ENCODE results near the gene AURKAIP1. TPM values are rescaled to one million over a fixed set of nuclear protein-coding genes. Genes with fewer than 3 reads are reported as not detected.

Gene AURKAIP1
- total and polyA plus RNA-seq, 2 of the 13 experiments (the other 11 are each of a cell fraction or from before 2014, with no cell fraction given): 69.5 to 175 TPM

GRCh38 chr1:1364266-1364665 is 10.7 kb downstream of the AURKAIP1 start:
- no peak for TF ChIP-seq PCBP2 (optimal IDR thresholded peaks at IDR 0.05; ENCODE audit: low read depth, low read length, poor library complexity, severe bottlenecking)
- TF ChIP-seq ZBTB25 (CRISPR knock-in tag; IDR thresholded peaks at IDR 0.05): no peak
- TF ChIP-seq ZGPAT (CRISPR knock-in tag; IDR thresholded peaks at IDR 0.05): no peak
- ATAC-seq (no peak), FAIRE-seq (no peak), DNase-seq (ENCODE audit: low spot score) (no peak)
- in situ Hi-C loops (cut with HindIII; ENCODE audit: extremely low pct_ligation_motif_present, low pct_unique_long_range_greater_than_20kb) (no loop called here), intact Hi-C loops (cut with micrococcal nuclease; ENCODE audit: unreplicated experiment) (no loop called here)
- Histone ChIP-seq H3K27me3 (ENCODE audit: control insufficient read depth in 1 of 2, insufficient read depth in 2 of 2, low read length in 2 of 2) (no peaks in the 10 kb centered on the region), H3K4me3 (replicated peaks in 1 of 3; ENCODE audit: insufficient read depth in 1 of 3, low read depth in 2 of 3, low read length in 3 of 3) (no peak overlapping the region), H3K4me2 (ENCODE audit: low read depth, low read length) (no peak overlapping the region), H2AFZ (ENCODE audit: low read length) (no peak overlapping the region), H3K36me3 (replicated peaks in 1 of 2; ENCODE audit: control insufficient read depth in 1 of 2, insufficient read depth in 2 of 2, low read length in 2 of 2) (no peaks in the 10 kb centered on the region), H3K4me1 (ENCODE audit: insufficient read depth, low read length) (peaks cover 33% of the 10 kb centered on the region), H4K20me1 (ENCODE audit: insufficient read depth, low read length) (no peaks in the 10 kb centered on the region), H3K79me2 (ENCODE audit: insufficient read depth, low read length) (no peaks in the 10 kb centered on the region), H3K27ac (ENCODE audit: extremely low read length, insufficient read depth, low read length) (no peak overlapping the region), H3K9ac (ENCODE audit: insufficient read depth, low read depth, low read length) (no peak overlapping the region), H3K9me3 (ENCODE audit: low read length) (no peaks in the 10 kb centered on the region)
- BruUV-seq (replicated peaks): no TSS peak
- CTCF ChIA-PET (ENCODE audit: low intra/inter-chr PET ratio, low total read pairs): no interaction called here
- POLR2A ChIA-PET: interaction anchor here (1.7 kb wide), 1 partner anchor 11 kb away, joined by 5 read pairs; the partner anchor contains the start of gene AURKAIP1
- WGBS (ENCODE audit: low lambda C conversion rate): 44% methylated on average over 11 of the region's 14 CpGs

GRCh38 chr1:1361982-1362423 is 13.0 kb downstream of the AURKAIP1 start:
- Histone ChIP-seq H3K27ac (ENCODE audit: extremely low read length, insufficient read depth, low read length) (peak overlapping the region; percentile 24), H3K4me3 (replicated peaks in 1 of 3; ENCODE audit: insufficient read depth in 1 of 3, low read depth in 2 of 3, low read length in 3 of 3) (peak overlapping the region; percentile 23 to 48 (median 25); a peak in 5 of 6 replicates), H2AFZ (ENCODE audit: low read length) (peak overlapping the region; percentile 75), H3K27me3 (ENCODE audit: control insufficient read depth in 1 of 2, insufficient read depth in 2 of 2, low read length in 2 of 2) (no peaks in the 10 kb centered on the region), H3K9me3 (ENCODE audit: low read length) (no peaks in the 10 kb centered on the region), H3K36me3 (replicated peaks in 1 of 2; ENCODE audit: control insufficient read depth in 1 of 2, insufficient read depth in 2 of 2, low read length in 2 of 2) (no peaks in the 10 kb centered on the region), H3K4me2 (ENCODE audit: low read depth, low read length) (peak overlapping the region; percentile 74), H3K4me1 (ENCODE audit: insufficient read depth, low read length) (peaks cover 53% of the 10 kb centered on the region), H3K9ac (ENCODE audit: insufficient read depth, low read depth, low read length) (peak overlapping the region; percentile 48), H4K20me1 (ENCODE audit: insufficient read depth, low read length) (no peaks in the 10 kb centered on the region), H3K79me2 (ENCODE audit: insufficient read depth, low read length) (peaks cover under 1% of the 10 kb centered on the region)
- ChIA-PET CTCF (ENCODE audit: low intra/inter-chr PET ratio, low total read pairs) (no interaction called here), POLR2A (interaction anchor here (1.0 to 1.6 kb wide), 3 partner anchors 10 to 15 kb away, joined by 6 to 15 read pairs (median 7); partner anchors contain the start of gene AURKAIP1)
- peak; percentile 75 for DNase-seq (ENCODE audit: low spot score)
- FAIRE-seq: peak; percentile 60
- peak; percentile 60 for ATAC-seq
- in situ Hi-C loops (cut with HindIII; ENCODE audit: extremely low pct_ligation_motif_present, low pct_unique_long_range_greater_than_20kb): no loop called here
- intact Hi-C loops (cut with micrococcal nuclease; ENCODE audit: unreplicated experiment): no loop called here
- no TSS peak for BruUV-seq (replicated peaks)
- 0% methylated on average over 13 of the region's 13 CpGs for WGBS (ENCODE audit: low lambda C conversion rate)
- TF ChIP-seq PAXIP1 (CRISPR knock-in tag; conservative IDR thresholded peaks at IDR 0.05) (peak; percentile 41; the same call in 1 of the 2 replicates), ZSCAN9 (CRISPR knock-in tag; IDR thresholded peaks at IDR 0.05; ENCODE audit: borderline replicate concordance) (no peak), ZNF761 (CRISPR knock-in tag; conservative IDR thresholded peaks at IDR 0.05) (no peak), ZBTB33 (CRISPR knock-in tag; IDR thresholded peaks at IDR 0.05) (no peak), IKZF4 (CRISPR knock-in tag; IDR thresholded peaks at IDR 0.05; ENCODE audit: borderline replicate concordance, low read depth, not compliant biosample characterization) (no peak)
